ENCODE results near the gene CPVL.

CPVL gene

GRCh38 chr7:29078311-29079260 lies 67.8 kb downstream of the CPVL start:
- H3K27me3 ChIP-seq = peaks cover 6% of the 10 kb centered on the region
- H3K4me1 ChIP-seq (ENCODE audit: control insufficient read depth in 1 of 2, insufficient read depth in 1 of 2, low read depth in 1 of 2, low read length in 1 of 2) = no peaks in the 10 kb centered on the region
- H3K27ac ChIP-seq = no peak overlapping the region
- no peak for TF ChIP-seq CTCF (IDR thresholded peaks at IDR 0.05)
- no peaks in the 10 kb centered on the region for H3K9me3 ChIP-seq
- H3K4me3 ChIP-seq (ENCODE audit: low read depth in 1 of 2, low read length in 1 of 2) = no peak overlapping the region
- no peaks in the 10 kb centered on the region for H3K36me3 ChIP-seq

GRCh38 chr7:29077854-29078253 lies 68.5 kb downstream of the CPVL start:
- Histone ChIP-seq H3K9me3 (no peaks in the 10 kb centered on the region), H3K27ac (no peak overlapping the region), H3K4me1 (ENCODE audit: control insufficient read depth in 1 of 2, insufficient read depth in 1 of 2, low read depth in 1 of 2, low read length in 1 of 2) (no peaks in the 10 kb centered on the region), H3K36me3 (no peaks in the 10 kb centered on the region), H3K27me3 (peaks cover 6% of the 10 kb centered on the region), H3K4me3 (ENCODE audit: low read depth in 1 of 2, low read length in 1 of 2) (no peak overlapping the region)
- TF ChIP-seq CTCF (IDR thresholded peaks at IDR 0.05) = no peak

GRCh38 chr7:29077176-29077575 lies 69.2 kb downstream of the CPVL start:
- Histone ChIP-seq H3K27ac (no peak overlapping the region), H3K4me1 (ENCODE audit: control insufficient read depth in 1 of 2, insufficient read depth in 1 of 2, low read depth in 1 of 2, low read length in 1 of 2) (no peaks in the 10 kb centered on the region), H3K9me3 (no peaks in the 10 kb centered on the region), H3K27me3 (peaks cover 6% of the 10 kb centered on the region), H3K36me3 (no peaks in the 10 kb centered on the region), H3K4me3 (ENCODE audit: low read depth in 1 of 2, low read length in 1 of 2) (no peak overlapping the region)
- TF ChIP-seq CTCF (IDR thresholded peaks at IDR 0.05) = no peak

- H3K4me3 ChIP-seq (ENCODE audit: low read depth in 1 of 2, low read length in 1 of 2) = no peak overlapping the region
- H3K9me3 ChIP-seq = no peaks in the 10 kb centered on the region
- H3K36me3 ChIP-seq = no peaks in the 10 kb centered on the region
- H3K27ac ChIP-seq = no peak overlapping the region
- peaks cover 6% of the 10 kb centered on the region for H3K27me3 ChIP-seq
- no peaks in the 10 kb centered on the region for H3K4me1 ChIP-seq (ENCODE audit: control insufficient read depth in 1 of 2, insufficient read depth in 1 of 2, low read depth in 1 of 2, low read length in 1 of 2)
- no peak for TF ChIP-seq CTCF (IDR thresholded peaks at IDR 0.05)
These were observed 69.7 kb downstream of the CPVL start for GRCh38 chr7:29076631-29077030.

- Histone ChIP-seq H3K4me1 (ENCODE audit: control insufficient read depth in 1 of 2, insufficient read depth in 1 of 2, low read depth in 1 of 2, low read length in 1 of 2) (no peaks in the 10 kb centered on the region), H3K4me3 (ENCODE audit: low read depth in 1 of 2, low read length in 1 of 2) (no peak overlapping the region), H3K27ac (no peak overlapping the region), H3K27me3 (no peaks in the 10 kb centered on the region), H3K36me3 (no peaks in the 10 kb centered on the region), H3K9me3 (no peaks in the 10 kb centered on the region)
- no peak for TF ChIP-seq CTCF (IDR thresholded peaks at IDR 0.05)
These were observed 70.7 kb downstream of the CPVL start for GRCh38 chr7:29075606-29076005.

Data from neutrophil (primary cell).